GM12891 (cell line): ENCODE measurements around the gene KCNIP4.

Experiments
- POLR2A ChIP-seq: IDR thresholded peaks from 2 replicates; pipeline ENCODE4 v1.6.1; 2011; ENCODE audit warnings: low read depth, low read length, control low read depth
- POLR2AphosphoS5 ChIP-seq: IDR thresholded peaks from 2 replicates; pipeline ENCODE4 v1.6.1; 2011; ENCODE audit warnings: low read depth, low read length, control low read depth

DNA sequence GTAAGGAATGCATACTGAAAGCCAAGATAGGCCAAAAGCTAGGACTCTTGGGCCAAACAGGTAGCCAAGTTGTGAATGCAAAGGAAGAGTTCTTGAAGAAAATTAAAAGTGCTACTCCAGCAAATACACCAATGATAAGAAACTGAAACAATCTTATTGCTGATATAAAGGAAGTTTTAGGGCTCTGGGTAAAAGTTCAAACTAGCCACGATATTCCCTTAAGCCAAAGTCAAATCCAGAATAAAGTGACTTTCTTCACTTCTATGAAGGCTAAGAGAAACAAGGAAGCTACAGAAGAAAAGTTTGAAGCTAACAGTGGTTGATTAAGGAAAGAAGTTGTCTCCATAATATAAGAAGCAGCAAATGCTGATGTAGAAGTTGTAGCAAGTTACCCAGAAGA, 850.7 kb downstream of the KCNIP4 start:
- TF ChIP-seq POLR2A = no peak
- TF ChIP-seq POLR2AphosphoS5 = no peak
